Retina (tissue), 1 donor: ENCODE data around the gene SMAD4.
A peak's percentile ranks its signal among the peaks of the same experiment; 100 is the strongest.
"Not testable (repeated sequence)": the region's sequence is repeated elsewhere in the genome, so short reads cannot be mapped to it uniquely, and the experiment has no call there.

Experiments
- DNase-seq: peaks from one replicate; pipeline ENCODE4 v3.0.0-alpha.2; 2016

Gene SMAD4

GRCh38 chr18:51029694-51030536 is at the start of gene SMAD4:
TSS of gene SMAD4 (plus strand) at chr18:51030213. CDS start at chr18:51047047, 16,834 bp downstream.
- peak; percentile 99 for DNase-seq

GRCh38 chr18:50981381-50981780 is 48.6 kb upstream of the SMAD4 start:
- no peak for DNase-seq

- DNase-seq: no peak
Observed at GRCh38 chr18:50982086-50982801, 47.8 kb upstream of the SMAD4 start.

- no peak for DNase-seq
Observed at GRCh38 chr18:50982802-50983179, 47.2 kb upstream of the SMAD4 start.

GRCh38 chr18:50986360-50987087 is 43.5 kb upstream of the SMAD4 start:
- DNase-seq: no peak

GRCh38 chr18:50987261-50987660 is 42.8 kb upstream of the SMAD4 start:
- DNase-seq: no peak

GRCh38 chr18:50989711-50990110 is 40.3 kb upstream of the SMAD4 start:
- no peak for DNase-seq

- no peak for DNase-seq
Observed at GRCh38 chr18:50992351-50992762, 37.7 kb upstream of the SMAD4 start.

- DNase-seq: no peak
Observed at GRCh38 chr18:50994031-50994430, 36.0 kb upstream of the SMAD4 start.

- not testable (repeated sequence) for DNase-seq
Observed at GRCh38 chr18:51003174-51003573, 26.8 kb upstream of the SMAD4 start.

GRCh38 chr18:51006061-51006818 is 23.8 kb upstream of the SMAD4 start:
- DNase-seq: no peak

GRCh38 chr18:51006948-51007789 is 22.8 kb upstream of the SMAD4 start:
- no peak for DNase-seq

- DNase-seq: peak; percentile 23
Observed at GRCh38 chr18:51007790-51008139, 22.2 kb upstream of the SMAD4 start.

- DNase-seq: no peak
Observed at GRCh38 chr18:51009072-51009471, 20.9 kb upstream of the SMAD4 start.

- DNase-seq: no peak
Observed at GRCh38 chr18:51010218-51010617, 19.8 kb upstream of the SMAD4 start.

- no peak for DNase-seq
Observed at GRCh38 chr18:51011709-51012108, 18.3 kb upstream of the SMAD4 start.

- DNase-seq: no peak
Observed at GRCh38 chr18:51012441-51012840, 17.6 kb upstream of the SMAD4 start.

- no peak for DNase-seq
Observed at GRCh38 chr18:51013259-51013658, 16.8 kb upstream of the SMAD4 start.

- DNase-seq: peak; percentile 40
Observed at GRCh38 chr18:51017140-51017879, 12.7 kb upstream of the SMAD4 start.

- no peak for DNase-seq
Observed at GRCh38 chr18:51020536-51020935, 9.5 kb upstream of the SMAD4 start.
